ENCODE data around the gene COG5. TPM values are rescaled to one million over a fixed set of nuclear protein-coding genes. Genes with fewer than 3 reads are reported as not detected.

The COG5 gene
- total and polyA plus RNA-seq, 4 donors: 4.1 to 27.1 (median 8.4) TPM

DNA sequence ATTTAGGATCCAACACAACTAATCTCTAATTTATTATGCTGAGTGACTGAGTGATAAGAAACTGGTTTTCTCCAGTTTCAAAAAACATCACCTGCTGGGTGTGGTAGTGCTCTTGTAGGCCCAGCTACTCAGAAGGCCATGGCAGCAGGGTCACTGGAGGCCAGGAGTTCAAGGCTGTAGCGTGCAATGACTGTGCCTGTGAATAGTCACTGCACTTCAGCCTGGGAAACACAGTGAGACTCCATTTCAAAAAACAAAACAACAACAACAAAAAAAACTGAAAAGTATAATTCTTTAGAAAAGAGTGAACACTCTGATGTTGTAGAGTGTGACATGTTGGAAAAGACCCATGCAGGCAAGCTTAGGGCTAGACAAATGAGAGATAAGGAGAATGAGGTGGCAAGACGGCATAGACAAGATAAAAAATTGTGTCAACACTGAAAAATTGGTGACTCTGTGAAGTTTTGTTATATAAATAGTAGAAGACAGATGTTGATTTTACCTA lies 243.9 kb downstream of the COG5 start:
- Histone ChIP-seq H3K4me3 (ENCODE audit: low read depth in 1 of 3, low read length in 3 of 3) (no peak overlapping the region), H3K27ac (ENCODE audit: low read depth in 1 of 2, low read length in 2 of 2) (no peak overlapping the region), H3K4me1 (ENCODE audit: control insufficient read depth in 4 of 4, insufficient read depth in 4 of 4, low read length in 3 of 4) (no peaks in the 10 kb centered on the region), H3K36me3 (ENCODE audit: control insufficient read depth in 4 of 4, insufficient read depth in 3 of 4, low read depth in 1 of 4, low read length in 3 of 4) (peaks cover 0 to 3% (median 0%) of the 10 kb centered on the region in 4 donors), H3K27me3 (ENCODE audit: control insufficient read depth in 4 of 4, insufficient read depth in 4 of 4, low read length in 3 of 4) (no peaks in the 10 kb centered on the region), H3K9me3 (ENCODE audit: control insufficient read depth in 4 of 4, low read length in 3 of 4) (no peaks in the 10 kb centered on the region), H3K9ac (ENCODE audit: low read depth in 1 of 2, low read length in 2 of 2) (no peak overlapping the region)
- DNase-seq (ENCODE audit: low spot score): no peak
- 95% methylated on average over 2 of the region's 2 CpGs for WGBS
- TF ChIP-seq, protein P1, sequence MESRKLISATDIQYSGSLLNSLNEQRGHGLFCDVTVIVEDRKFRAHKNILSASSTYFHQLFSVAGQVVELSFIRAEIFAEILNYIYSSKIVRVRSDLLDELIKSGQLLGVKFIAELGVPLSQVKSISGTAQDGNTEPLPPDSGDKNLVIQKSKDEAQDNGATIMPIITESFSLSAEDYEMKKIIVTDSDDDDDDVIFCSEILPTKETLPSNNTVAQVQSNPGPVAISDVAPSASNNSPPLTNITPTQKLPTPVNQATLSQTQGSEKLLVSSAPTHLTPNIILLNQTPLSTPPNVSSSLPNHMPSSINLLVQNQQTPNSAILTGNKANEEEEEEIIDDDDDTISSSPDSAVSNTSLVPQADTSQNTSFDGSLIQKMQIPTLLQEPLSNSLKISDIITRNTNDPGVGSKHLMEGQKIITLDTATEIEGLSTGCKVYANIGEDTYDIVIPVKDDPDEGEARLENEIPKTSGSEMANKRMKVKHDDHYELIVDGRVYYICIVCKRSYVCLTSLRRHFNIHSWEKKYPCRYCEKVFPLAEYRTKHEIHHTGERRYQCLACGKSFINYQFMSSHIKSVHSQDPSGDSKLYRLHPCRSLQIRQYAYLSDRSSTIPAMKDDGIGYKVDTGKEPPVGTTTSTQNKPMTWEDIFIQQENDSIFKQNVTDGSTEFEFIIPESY (IDR thresholded peaks at IDR 0.05): no peak
- no peak for TF ChIP-seq HNF4A (conservative IDR thresholded peaks at IDR 0.05)
- no peak for TF ChIP-seq FOXA2 (IDR thresholded peaks at IDR 0.05)
- TF ChIP-seq GABPA (IDR thresholded peaks at IDR 0.05 in 1 of 2, conservative IDR thresholded peaks at IDR 0.05 in 1 of 2): no peak
- no peak for TF ChIP-seq TAF1 (conservative IDR thresholded peaks at IDR 0.05)
- TF ChIP-seq, protein P2, sequence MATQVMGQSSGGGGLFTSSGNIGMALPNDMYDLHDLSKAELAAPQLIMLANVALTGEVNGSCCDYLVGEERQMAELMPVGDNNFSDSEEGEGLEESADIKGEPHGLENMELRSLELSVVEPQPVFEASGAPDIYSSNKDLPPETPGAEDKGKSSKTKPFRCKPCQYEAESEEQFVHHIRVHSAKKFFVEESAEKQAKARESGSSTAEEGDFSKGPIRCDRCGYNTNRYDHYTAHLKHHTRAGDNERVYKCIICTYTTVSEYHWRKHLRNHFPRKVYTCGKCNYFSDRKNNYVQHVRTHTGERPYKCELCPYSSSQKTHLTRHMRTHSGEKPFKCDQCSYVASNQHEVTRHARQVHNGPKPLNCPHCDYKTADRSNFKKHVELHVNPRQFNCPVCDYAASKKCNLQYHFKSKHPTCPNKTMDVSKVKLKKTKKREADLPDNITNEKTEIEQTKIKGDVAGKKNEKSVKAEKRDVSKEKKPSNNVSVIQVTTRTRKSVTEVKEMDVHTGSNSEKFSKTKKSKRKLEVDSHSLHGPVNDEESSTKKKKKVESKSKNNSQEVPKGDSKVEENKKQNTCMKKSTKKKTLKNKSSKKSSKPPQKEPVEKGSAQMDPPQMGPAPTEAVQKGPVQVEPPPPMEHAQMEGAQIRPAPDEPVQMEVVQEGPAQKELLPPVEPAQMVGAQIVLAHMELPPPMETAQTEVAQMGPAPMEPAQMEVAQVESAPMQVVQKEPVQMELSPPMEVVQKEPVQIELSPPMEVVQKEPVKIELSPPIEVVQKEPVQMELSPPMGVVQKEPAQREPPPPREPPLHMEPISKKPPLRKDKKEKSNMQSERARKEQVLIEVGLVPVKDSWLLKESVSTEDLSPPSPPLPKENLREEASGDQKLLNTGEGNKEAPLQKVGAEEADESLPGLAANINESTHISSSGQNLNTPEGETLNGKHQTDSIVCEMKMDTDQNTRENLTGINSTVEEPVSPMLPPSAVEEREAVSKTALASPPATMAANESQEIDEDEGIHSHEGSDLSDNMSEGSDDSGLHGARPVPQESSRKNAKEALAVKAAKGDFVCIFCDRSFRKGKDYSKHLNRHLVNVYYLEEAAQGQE (IDR thresholded peaks at IDR 0.05): no peak
- no peak for TF ChIP-seq ATF3 (IDR thresholded peaks at IDR 0.05)
- no peak for TF ChIP-seq MAX (IDR thresholded peaks at IDR 0.05)
- no peak for TF ChIP-seq FOXA1 (IDR thresholded peaks at IDR 0.05)
- no peak for TF ChIP-seq EGR1 (IDR thresholded peaks at IDR 0.05; ENCODE audit: low read depth in 2 of 2)
- no peak for TF ChIP-seq RAD21 (IDR thresholded peaks at IDR 0.05)
- TF ChIP-seq HNF4G (IDR thresholded peaks at IDR 0.05): no peak
- TF ChIP-seq YY1 (IDR thresholded peaks at IDR 0.05): no peak
- no peak for TF ChIP-seq SP1 (IDR thresholded peaks at IDR 0.05)

DNA sequence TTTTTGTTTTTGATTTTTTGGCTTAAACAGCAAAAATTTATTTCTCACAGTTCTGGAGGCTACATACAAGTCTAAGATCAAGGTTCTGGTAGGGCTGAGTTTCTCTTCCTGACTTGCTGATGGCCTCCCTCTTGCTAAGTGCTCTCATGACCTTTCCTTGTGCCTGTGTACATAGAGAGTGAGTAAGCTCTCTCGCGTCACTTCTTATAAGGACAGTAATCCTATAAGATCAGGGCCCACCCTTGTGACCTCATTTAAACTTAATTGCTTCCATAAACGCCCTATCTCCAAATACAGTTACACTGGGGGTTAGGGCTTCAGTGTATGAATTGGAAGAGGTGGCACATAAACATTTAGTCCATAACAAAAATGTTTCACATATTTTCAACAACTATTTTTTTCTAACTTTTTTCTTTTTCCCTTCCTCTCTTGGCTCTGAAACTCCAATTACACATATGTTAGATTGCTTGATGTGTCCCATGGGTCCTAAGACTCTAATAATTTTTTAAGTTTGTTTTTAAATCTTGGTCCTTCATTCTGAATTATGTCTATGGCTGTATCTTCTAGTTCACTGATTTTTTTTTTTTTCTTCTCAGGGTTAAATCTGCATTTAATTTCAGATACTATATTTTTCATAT lies 245.1 kb downstream of the COG5 start:
- Histone ChIP-seq H3K9ac (ENCODE audit: low read depth in 1 of 2, low read length in 2 of 2) (no peak overlapping the region), H3K27ac (ENCODE audit: low read depth in 1 of 2, low read length in 2 of 2) (no peak overlapping the region), H3K27me3 (ENCODE audit: control insufficient read depth in 4 of 4, insufficient read depth in 4 of 4, low read length in 3 of 4) (no peaks in the 10 kb centered on the region), H3K36me3 (ENCODE audit: control insufficient read depth in 4 of 4, insufficient read depth in 3 of 4, low read depth in 1 of 4, low read length in 3 of 4) (peaks cover 0 to 3% (median 0%) of the 10 kb centered on the region in 4 donors), H3K4me1 (ENCODE audit: control insufficient read depth in 4 of 4, insufficient read depth in 4 of 4, low read length in 3 of 4) (no peaks in the 10 kb centered on the region), H3K4me3 (ENCODE audit: low read depth in 1 of 3, low read length in 3 of 3) (no peak overlapping the region), H3K9me3 (ENCODE audit: control insufficient read depth in 4 of 4, low read length in 3 of 4) (no peaks in the 10 kb centered on the region)
- WGBS: 90% methylated on average over 3 of the region's 3 CpGs
- no peak for TF ChIP-seq TAF1 (conservative IDR thresholded peaks at IDR 0.05)
- TF ChIP-seq YY1 (IDR thresholded peaks at IDR 0.05): no peak
- no peak for TF ChIP-seq NR2F2 (IDR thresholded peaks at IDR 0.05)
- TF ChIP-seq RXRA (IDR thresholded peaks at IDR 0.05): no peak
- TF ChIP-seq, protein P1 (IDR thresholded peaks at IDR 0.05): no peak
- TF ChIP-seq GABPA (IDR thresholded peaks at IDR 0.05 in 1 of 2, conservative IDR thresholded peaks at IDR 0.05 in 1 of 2): no peak
- DNase-seq (ENCODE audit: low spot score): no peak
